ENCODE results near the gene ANKHD1. TPM values are rescaled to one million over a fixed set of nuclear protein-coding genes. Genes with fewer than 3 reads are reported as not detected.

Gene ANKHD1
- total RNA-seq, 1 experiment from 2014 or later: 68.9 TPM

DNA sequence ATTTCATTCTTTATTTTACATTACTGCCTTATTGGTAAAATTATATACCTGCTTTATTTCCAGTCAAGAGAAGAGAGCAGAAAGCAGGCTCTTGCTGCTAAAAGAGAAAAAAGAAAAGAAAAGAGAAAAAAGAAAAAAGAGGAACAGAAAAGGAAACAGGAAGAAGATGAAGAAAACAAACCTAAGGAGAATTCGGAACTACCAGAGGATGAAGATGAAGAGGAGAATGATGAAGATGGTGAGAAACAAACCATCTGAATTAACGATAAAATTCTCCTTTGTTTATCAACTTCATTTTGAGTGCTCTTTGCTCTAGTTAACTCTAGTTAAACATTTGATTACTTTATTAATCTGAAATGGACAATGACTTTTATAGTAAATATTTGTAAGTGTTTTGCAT, 122.4 kb downstream of the ANKHD1 start:
- DNase-seq (ENCODE audit: low spot score): no peak

DNA sequence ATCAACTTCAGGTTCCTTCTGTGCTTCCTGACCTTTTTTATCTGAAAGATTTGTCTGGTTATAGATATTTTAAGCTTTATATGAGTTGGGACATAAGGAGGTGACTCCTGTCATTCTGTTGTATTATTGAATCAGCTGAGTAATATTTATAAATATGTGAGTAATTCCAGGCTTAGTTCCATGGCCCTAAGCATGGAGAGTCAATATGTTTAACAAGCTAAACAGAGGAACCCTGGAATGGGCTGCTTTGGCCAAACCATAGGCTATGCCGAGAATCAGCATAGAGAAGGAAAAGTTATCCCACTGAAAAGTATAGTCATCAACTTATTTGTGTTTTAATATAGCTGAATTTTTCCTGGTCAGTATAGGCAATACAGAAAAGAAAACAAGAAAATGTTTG, 138.6 kb downstream of the ANKHD1 start:
- no peak for DNase-seq (ENCODE audit: low spot score)

DNA sequence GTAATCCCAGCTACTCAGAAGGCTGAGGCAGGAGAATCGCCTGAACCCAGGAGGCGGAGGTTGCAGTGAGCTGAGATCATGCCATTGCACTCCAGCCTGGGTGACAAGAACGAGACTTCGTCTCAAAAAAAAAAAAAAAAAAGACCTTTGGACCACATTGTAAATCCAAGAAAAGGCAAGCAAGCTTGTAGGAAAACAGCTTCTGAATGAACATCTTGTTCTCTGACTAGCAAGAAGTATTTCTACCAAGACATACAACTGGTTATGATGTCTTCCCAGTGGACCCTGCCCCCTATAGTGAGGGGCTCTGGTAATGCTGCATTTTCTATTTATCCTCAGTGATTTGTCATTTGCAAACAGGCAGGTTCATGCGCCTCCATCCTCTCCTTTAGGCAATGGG, 141.3 kb downstream of the ANKHD1 start:
- no peak for DNase-seq (ENCODE audit: low spot score)

DNA sequence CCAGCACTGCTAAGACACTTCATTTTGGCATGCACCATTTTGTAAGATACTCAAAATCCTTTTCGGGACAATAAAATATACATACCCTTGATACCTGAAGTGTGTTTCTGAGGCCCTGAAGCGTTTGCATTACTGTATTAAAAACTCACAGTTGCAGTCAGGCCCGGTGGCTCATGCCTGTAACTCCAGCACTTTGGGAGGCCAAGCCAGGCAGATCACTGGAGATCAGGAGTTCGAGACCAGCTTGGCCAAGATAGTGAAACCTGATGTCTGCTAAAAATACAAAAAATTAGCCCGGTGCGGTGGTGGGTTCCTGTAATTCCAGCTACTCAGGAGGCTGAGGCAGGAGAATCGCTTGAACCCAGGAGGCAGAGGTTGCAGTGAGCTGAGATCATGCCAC, 143.4 kb downstream of the ANKHD1 start:
- no peak for DNase-seq (ENCODE audit: low spot score)

DNA sequence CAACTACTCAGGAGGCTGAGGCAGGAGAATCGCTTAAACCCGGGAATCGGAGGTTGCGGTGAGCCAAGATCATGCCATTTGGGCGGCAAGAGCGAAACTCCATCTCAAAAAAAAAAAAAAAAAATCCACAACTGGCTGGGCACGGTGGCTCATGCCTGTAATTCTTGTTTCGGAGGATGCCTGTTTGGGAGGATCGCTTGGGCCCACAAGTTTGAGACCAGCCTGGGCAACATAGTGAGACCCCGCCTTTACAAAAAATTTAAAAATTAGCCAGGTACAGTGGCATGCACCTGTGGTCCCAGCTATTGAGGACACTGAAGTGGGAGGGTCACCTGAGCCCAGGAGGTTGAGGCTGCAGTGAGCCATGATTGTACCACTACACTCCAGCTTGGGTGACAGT, 144.0 kb downstream of the ANKHD1 start:
- DNase-seq (ENCODE audit: low spot score): no peak

DNA sequence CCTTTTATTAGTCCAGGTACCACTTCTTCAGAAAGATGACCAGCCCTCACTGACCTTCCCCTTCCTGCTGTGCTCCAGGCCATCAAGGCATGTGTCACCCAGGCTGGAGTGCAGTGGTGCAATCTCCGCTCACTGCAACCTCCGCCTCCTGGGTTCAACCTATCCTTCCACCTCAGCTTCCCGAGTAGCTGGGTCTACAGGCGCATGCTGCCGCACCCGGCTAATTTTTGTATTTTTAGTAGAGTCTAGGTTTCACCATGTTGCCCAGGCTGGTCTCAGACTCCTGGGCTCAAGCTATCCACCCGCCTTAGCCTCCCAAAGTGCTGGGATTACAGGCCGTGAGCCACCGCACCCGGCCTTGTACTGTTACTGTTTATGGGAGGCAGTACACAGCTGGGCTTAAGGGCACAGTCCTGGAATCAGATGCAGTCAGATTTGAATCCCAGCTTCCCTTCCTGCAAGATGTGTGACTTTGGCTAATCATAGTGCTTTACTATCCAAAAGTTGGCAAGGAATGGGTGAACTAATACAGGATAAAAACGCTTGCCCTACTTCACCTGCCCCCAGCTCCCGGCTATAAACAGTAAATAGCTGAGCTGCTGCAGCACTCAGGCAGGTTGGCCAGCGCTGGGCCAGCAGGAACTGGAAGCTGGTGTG, 145.3 kb downstream of the ANKHD1 start:
- DNase-seq (ENCODE audit: low spot score): no peak

DNA sequence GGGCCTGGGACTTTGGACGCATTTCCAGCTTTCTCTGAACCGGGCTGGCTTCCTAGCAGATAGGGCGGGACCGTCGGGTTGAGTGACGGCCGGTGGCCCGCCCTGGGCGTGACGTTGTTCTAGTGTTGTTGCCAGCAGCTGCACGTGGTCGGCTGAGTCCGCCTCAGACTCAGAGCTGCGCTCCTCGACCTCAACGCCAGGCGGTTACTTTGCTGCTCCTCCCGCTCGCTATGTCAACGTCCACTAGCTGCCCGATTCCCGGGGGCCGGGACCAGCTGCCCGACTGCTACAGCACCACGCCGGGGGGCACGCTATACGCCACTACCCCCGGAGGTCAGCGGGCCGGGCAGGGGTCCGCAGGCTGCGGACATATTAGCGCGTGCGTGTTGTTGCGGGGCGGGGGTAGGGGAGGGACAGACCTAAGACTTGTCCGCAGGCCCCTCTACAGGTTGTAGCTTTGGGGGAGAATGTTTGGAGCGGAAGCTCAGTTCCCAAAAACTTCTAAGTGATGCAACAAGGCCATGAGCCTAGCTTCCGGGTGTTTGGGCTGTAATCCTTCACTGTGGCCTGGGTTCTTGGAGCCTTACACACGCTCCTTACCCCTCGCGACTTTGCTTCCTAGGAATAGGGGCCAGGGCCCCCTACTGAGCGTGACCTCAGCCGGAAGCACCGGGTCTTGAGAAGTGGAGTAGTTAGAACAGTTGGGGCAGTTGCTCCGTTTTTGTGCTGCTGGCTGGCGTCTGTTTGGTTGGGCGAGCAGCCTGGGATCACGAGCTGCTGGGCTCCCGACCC, 146.1 kb downstream of the ANKHD1 start, which contains the start of gene EIF4EBP3:
EIF4EBP3 (plus strand) TSS at position 155 of the 792 bp plus-strand sequence; CDS start at position 231, 76 bp downstream.
- DNase-seq (ENCODE audit: low spot score): peak; percentile 99

DNA sequence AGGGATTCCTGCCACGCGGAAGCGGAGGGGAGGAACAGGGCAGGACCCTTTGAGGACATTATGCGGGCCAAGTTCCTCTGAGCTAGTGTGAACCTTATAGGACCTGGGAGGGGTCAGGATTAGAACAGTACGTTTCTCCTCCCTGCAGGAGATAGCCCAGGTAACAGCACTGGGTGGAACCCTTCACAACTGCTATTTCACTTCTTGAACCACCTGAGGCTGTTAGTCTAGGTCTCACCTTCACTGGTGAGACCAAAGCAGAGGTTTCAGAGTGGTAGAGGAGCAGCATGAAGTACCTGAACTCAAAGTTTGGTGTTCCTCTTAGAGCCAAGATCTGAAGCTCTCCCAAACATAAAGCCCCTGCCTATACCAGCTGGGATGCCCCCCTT, 146.7 kb downstream of the ANKHD1 start:
- DNase-seq (ENCODE audit: low spot score): no peak

DNA sequence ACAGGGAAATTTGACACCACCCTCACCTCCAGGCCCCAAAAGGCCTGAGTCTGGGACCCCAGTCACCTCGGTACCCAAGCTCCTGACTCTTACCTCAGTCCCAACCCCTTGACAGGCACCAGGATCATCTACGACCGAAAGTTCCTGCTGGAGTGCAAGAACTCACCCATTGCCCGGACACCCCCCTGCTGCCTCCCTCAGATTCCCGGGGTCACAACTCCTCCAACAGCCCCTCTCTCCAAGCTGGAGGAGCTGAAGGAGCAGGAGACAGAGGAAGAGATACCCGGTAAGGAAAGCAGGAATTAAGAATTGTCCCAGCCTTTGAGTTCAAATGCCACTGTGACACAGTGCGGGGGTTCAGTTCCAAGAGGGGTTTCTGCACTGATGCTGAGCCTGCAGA, 147.2 kb downstream of the ANKHD1 start:
- no peak for DNase-seq (ENCODE audit: low spot score)

DNA sequence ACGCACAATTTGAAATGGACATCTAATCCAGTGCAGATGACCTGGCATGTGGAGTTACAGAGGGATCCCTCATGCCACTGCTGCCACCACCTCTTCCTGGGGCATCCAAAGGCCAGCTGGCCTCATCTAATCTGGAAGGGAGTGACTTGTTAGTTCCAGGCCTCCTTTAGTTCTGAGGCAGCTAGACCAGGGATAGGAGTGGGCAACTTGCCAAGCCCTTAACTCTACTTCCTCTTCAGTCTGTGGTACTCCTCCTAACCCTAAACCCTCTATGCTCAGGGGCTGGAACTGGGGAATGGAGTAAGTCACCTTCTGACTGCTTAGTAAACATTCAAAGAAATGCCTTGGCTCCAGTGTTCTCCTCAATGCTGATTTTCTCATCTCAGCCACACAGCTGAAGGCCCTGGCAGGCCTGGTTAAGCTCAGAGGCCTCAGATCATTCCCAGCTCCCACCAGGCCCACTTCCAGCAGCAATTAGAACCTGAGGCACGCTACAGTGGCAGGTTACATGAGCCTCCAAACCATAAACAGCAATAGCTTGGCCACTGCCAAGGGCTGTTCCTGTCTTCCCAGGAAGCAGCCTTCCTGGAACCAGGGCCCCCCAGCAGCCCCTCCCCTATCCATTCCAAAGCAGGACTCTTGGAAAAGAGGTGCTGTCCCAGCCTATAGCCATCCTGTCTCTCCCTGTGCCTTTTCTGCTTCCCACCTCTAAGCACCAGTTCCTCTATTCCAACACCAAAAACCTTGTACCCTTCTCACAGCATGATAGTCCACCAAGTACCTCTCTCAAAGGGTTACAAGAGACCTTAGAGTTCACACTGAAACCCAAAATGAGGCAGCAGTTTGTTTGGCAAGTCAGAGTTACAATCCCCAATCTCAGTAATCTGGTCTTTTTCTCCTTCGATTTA, 147.9 kb downstream of the ANKHD1 start:
- DNase-seq (ENCODE audit: low spot score): peak; percentile 75

DNA sequence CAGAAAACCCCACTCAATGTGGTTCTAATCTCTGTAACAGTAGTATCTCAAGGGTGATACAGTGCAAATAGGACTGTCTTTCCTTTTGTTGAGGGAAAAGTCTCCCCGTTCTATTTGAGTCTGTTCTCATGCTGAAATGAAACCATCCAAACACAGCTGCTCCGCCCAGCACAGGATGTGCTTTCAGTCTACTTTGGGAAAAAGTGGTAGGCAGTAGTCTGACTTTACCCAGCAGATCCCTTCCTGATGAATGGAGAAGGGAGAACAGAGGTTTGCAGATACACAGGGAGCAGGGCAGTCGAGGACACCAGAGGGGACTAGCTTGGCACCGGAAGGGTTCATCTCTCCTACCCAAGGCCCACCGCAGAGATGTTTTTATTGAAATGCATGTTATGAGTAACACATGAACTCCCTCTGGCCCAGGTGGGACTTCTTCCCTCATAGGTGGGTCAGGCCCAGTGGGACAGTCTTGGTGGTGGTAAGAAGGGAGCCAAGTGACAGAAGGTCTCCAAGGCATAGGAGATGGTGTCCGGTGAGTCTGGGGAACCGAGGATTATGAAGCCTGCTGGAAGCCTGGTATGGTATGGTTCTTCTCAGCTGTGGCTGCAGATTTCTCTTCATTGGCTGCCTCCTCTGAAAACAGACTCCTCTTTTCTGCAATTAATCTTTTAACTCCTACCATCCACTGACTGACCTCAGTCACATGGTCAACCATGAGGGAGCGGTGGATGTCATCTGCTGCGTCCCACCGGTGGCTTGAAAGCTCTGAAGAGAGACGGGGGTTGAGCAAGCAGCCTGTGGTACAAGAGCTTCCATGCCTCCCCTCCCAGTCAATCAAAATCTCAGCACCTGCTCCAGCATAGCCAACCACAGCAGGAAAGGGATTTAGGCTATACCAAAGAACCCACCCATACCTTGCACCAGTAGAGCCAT, 148.8 kb downstream of the ANKHD1 start:
- no peak for DNase-seq (ENCODE audit: low spot score)

DNA sequence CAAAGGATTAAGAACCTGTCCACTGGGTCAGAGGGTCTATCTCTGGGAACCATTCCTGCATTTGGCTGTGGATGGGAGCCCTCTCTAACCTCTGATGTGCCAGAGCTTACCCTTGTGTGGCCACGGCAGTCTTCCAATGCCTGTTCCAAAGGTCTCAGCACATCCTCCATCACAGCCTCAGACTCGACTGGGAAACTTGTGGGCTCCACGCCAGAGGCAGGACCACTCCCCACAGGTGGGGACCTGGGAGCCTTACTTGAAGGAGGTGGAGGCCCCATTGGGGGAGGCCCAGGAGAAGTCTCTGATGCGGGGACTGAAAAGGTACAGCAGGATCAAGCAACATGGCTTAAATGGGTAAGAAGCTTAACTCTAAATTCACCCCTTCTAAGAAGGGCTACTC, 150.2 kb downstream of the ANKHD1 start:
- DNase-seq (ENCODE audit: low spot score): no peak

DNA sequence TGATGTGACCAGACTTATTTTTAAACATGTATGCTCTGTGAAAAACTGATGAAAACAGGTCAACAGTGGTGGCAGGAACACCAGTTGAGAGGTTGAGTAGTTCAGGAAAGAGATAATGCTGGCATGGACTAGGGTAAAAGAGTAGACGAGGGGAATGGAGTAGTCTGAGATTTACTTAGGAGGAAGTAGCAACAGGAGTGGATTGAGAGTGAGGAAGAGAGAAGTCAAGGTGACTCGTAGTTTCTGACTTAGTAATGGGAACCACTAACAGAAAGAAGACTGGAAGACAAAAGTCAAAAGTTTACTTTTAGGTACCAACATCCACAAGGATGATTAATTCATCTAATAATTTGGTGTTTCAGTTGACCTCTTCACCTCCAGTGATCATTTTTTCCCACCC, 152.0 kb downstream of the ANKHD1 start:
- no peak for DNase-seq (ENCODE audit: low spot score)

DNA sequence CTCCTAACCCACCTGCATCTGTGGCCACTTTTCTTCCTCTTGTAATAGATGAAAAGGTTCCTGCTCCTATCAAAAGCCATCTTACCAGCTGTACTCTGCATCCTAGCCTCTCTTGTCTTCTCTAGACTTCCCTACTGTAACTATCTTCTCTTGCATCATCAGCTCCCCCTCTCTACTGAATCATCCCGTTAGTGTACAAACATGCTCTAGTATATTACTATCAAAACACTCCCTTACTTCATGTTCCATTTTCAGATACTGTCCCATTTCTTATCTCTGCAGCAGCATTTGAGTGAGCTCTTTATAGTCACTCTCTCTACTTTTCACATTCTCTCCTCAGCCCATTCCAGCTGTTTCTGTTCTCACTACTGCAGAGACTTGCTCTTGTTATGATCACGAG, 152.8 kb downstream of the ANKHD1 start:
- DNase-seq (ENCODE audit: low spot score): no peak

DNA sequence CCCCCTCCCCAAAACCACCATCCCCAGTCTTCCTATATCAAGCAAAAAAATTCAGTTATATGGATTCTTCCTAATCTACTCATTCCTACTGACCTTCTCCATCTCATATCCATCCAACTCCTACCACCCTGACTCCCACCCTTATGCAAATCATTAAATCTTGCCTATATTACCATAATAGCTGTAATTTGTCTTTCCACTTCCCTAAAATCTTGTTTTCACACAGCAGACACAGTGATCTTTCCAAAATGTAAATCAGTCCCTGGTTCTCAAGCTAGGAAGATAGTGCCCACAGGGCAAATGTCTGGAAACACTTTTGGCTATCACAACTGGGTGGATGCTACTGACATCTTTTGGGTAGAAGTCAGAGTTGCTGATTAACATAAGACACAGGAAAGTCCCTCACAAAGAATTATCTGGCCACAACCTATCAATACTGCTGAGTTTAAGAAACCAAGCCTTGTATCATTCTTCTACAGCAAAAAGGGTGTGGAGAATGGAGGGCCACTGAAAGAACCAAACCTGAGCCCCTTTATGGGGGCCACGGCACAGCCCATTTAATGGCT, 154.2 kb downstream of the ANKHD1 start:
- DNase-seq (ENCODE audit: low spot score): no peak

DNA sequence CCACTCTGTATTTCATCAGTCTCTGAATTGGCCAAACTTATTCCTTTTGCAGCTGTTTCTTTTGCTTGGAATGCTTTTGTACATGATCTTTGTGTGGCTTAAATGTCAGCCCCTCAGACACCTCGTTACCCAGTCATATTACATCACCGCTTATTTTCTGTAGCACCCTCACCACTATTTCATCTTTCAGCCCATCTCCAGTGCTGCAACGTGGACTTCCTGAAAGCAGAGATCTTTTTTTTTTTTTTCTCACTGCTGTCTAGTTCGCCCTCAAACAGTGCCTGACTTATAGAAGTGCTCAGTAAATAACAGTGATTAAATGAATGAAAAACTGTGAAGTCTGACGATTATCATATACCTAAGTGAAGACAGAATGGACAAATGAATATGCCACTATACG, 154.8 kb downstream of the ANKHD1 start:
- peak; percentile 30 for DNase-seq (ENCODE audit: low spot score)

DNA sequence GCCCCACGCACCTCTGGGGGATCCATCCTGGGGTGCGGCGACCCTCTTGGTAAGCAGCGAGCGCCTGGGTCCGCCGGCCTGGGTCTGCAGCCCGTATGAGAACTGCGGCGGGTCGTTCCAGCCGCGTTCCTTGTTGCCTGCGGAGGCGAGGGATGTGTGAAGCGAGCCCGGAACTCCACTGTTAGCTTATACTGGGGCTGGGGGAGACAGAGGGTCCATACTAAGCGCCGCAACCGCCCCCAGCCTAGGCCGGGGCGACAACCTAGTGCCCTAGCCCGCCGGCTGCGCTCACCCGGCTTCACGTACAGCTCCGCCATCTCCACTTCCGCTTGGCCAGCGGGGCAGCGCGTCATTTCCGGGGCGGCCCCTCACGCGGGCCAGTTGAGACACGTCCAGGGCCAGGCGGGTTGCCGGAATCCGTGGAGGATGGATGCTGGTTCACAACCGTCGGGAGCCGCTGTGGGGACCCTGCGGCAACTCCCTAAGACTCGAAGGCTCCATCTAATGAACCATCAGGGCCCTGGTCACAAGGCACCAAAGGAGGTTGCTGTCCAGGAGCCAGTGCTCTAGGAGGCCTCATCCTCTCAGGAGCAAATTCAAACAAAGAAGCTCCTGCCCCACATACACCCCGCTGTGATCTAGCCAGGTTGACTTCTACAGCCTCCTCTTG, 155.6 kb downstream of the ANKHD1 start, which contains the start of gene SRA1:
SRA1 (minus strand) TSS at position 338 of the 670 bp plus-strand sequence; CDS start at position 317, 21 bp downstream.
- DNase-seq (ENCODE audit: low spot score): peak; percentile 90

DNA sequence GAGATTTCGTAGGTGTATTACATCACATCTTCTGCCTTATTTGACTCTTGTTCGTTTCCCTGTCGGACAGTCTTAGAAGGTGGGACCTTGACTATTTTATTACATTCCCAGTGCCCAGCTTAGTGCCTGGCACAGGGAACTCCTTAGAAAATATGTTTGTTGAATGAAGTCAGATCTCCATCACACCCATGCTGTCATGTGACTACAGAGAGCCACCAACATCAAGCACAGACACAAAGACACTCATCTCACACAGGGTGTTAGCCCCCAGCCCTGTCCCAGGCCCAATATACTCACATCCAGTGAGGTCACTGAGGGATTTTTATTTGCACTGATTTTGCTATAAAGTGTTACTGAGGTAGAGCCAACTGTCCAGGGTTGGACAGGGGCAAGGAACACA, 156.3 kb downstream of the ANKHD1 start:
- DNase-seq (ENCODE audit: low spot score): no peak

DNA sequence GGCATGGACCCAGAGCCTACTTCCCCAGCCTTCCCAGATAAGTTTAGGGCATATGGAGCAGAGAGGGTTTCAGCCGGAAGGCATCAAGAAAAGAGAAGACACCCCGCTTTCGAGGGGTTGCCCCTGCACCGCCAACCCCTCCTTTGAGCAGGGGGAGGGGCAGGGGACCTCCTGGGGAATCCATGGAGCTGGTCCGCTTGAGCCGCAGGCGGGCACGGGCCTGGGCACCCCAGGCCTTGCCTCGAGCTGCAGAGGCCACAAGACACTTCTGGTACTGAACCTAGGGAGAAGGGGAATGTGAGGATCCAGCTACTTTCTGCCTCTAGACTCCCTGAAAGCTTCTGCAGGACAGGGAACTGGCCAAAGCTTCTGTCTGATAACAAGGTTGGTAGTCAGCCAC, 156.9 kb downstream of the ANKHD1 start:
- DNase-seq (ENCODE audit: low spot score): no peak

DNA sequence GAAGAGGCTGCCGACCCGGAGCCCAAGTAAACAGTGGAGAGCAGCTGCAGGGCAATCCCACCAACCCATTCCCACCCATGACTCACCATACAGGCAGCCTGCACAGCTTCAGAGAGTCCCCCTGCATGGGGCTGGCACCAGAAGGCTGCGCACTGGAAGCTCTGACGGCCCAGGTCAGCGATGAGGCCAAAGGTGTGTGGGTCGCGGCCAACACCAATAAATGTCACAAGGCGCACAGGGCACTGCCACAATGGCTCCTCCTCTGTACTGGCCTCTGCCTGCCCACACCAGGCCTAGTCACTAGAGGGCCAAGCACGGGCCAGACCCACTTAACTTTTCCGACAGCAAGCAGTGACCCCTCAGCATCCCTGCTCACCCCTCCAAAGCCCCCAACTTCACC, 158.6 kb downstream of the ANKHD1 start:
- DNase-seq (ENCODE audit: low spot score): no peak

Data from HT-29 (cell line).